Measurements from ENCODE around the gene NTRK2.

NTRK2 gene

DNA sequence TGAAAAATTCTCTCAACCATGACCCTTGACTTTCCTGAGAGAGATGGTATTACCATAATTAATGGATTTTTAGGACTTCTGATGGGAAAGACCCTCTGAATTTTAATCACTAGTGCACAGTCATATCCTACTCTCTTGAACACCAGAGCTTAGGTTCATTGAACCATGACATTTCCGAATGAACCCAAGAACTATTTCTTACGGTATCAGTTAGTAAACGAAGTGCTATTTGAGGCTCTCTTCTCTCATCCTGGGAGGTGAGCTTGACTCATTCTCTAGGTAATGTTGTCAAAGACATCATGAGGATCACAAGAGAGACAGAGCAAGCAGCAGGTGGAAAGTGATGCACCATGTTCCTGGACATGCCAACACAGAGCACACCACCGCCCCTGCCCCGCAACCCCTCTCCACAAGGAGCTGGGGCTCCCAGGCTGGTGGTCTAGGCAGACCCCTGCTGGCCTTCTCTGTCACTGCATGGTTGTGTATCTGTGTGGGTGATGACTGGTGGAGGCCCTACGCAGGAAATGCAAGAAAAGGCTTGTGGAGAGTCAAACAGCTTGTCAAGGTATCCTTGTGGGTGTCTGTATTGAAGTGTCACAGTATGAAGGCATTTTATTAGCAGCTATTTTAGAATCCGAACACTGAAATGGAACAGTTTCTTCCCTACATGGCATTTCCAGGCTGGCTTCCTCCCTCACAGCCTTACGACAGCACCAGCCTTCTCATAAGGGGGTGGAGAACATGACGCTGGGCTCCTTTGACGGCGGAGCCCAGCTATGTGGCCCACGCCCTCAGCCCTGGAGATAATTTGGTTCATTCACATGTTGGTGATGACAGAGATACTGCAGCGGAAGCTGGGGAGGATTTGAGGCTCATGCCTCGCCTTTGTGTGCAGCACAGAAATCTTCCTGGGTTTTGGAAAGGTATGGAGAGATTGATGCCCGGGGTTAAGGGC lies 297.6 kb downstream of the NTRK2 start:
- Histone ChIP-seq H4K20me1 (ENCODE audit: control insufficient read depth, insufficient read depth, low read depth, low read length) (no peaks in the 10 kb centered on the region), H3F3A (ENCODE audit: control insufficient read depth, insufficient read depth) (no peaks in the 10 kb centered on the region), H3K27ac (ENCODE audit: low read depth, low read length) (no peak overlapping the region), H3K79me2 (ENCODE audit: control insufficient read depth, low read length) (no peaks in the 10 kb centered on the region), H3K27me3 (ENCODE audit: control insufficient read depth, low read length) (no peaks in the 10 kb centered on the region), H3K9me2 (replicated peaks; ENCODE audit: control insufficient read depth, low read length) (no peaks in the 10 kb centered on the region), H3K4me2 (ENCODE audit: low read length) (no peak overlapping the region), H3K4me3 (ENCODE audit: low read length) (no peak overlapping the region), H3K4me1 (ENCODE audit: control insufficient read depth, low read length) (no peaks in the 10 kb centered on the region), H3K9me3 (ENCODE audit: control insufficient read depth, insufficient read depth, low read length) (peaks cover 4% of the 10 kb centered on the region; the same call in 1 of the 2 replicates), H3K36me3 (ENCODE audit: control insufficient read depth, low read length) (no peaks in the 10 kb centered on the region)
- no peak for TF ChIP-seq EZH2phosphoT487 (IDR thresholded peaks at IDR 0.05; ENCODE audit: borderline replicate concordance, low read length)
- TF ChIP-seq, protein P1, sequence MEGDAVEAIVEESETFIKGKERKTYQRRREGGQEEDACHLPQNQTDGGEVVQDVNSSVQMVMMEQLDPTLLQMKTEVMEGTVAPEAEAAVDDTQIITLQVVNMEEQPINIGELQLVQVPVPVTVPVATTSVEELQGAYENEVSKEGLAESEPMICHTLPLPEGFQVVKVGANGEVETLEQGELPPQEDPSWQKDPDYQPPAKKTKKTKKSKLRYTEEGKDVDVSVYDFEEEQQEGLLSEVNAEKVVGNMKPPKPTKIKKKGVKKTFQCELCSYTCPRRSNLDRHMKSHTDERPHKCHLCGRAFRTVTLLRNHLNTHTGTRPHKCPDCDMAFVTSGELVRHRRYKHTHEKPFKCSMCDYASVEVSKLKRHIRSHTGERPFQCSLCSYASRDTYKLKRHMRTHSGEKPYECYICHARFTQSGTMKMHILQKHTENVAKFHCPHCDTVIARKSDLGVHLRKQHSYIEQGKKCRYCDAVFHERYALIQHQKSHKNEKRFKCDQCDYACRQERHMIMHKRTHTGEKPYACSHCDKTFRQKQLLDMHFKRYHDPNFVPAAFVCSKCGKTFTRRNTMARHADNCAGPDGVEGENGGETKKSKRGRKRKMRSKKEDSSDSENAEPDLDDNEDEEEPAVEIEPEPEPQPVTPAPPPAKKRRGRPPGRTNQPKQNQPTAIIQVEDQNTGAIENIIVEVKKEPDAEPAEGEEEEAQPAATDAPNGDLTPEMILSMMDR (IDR thresholded peaks at IDR 0.05; ENCODE audit: low read depth, low read length, poor library complexity, severe bottlenecking) = no peak

DNA sequence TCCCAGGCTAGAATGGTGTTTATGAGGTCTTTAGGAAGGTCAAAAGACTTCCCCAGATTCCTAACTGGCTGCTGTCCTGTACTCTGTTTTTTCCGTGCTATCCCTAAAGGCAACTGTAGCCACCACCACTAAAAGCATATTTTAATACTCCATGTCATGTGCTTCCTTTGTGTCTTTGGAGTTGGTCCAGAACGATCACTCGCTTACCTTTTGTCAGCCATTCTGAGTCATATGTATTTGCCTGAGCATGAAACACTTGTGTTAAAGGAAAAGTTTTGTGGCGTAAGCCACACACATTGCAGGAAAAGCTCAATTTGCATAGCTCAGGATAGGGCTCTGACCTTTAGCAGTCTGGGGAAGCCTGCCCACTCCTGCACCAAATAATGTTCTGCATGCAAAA lies 299.6 kb downstream of the NTRK2 start:
- Histone ChIP-seq H3K36me3 (ENCODE audit: control insufficient read depth, low read length) (no peaks in the 10 kb centered on the region), H3K4me3 (ENCODE audit: low read length) (no peak overlapping the region), H4K20me1 (ENCODE audit: control insufficient read depth, insufficient read depth, low read depth, low read length) (no peaks in the 10 kb centered on the region), H3F3A (ENCODE audit: control insufficient read depth, insufficient read depth) (no peaks in the 10 kb centered on the region), H3K79me2 (ENCODE audit: control insufficient read depth, low read length) (no peaks in the 10 kb centered on the region), H3K4me2 (ENCODE audit: low read length) (no peak overlapping the region), H3K27me3 (ENCODE audit: control insufficient read depth, low read length) (no peaks in the 10 kb centered on the region), H3K27ac (ENCODE audit: low read depth, low read length) (no peak overlapping the region), H3K9me2 (replicated peaks; ENCODE audit: control insufficient read depth, low read length) (no peaks in the 10 kb centered on the region), H3K9me3 (ENCODE audit: control insufficient read depth, insufficient read depth, low read length) (peaks cover 4% of the 10 kb centered on the region; the same call in 1 of the 2 replicates), H3K4me1 (ENCODE audit: control insufficient read depth, low read length) (no peaks in the 10 kb centered on the region)
- TF ChIP-seq EZH2phosphoT487 (IDR thresholded peaks at IDR 0.05; ENCODE audit: borderline replicate concordance, low read length) = no peak
- TF ChIP-seq, protein P1 (IDR thresholded peaks at IDR 0.05; ENCODE audit: low read depth, low read length, poor library complexity, severe bottlenecking) = no peak

DNA sequence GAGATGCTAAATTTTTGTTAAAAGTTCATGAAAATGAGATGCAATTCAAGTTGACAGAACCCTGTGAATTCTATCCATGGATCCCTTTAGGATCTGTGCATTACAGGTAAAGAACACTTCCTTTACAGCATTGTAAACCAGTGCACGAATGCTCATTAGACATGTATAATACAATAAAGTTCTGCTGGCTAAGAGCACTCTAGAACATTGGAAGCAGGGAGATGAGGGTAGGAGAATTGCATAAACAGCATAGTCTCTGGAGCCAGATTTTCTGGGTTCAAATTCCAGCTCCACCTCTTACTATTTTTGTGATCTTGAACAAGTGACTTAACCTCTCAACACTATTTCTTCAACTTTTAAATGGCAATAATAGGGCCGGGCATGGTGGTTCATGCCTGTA lies 300.2 kb downstream of the NTRK2 start:
- Histone ChIP-seq H3K4me2 (ENCODE audit: low read length) (no peak overlapping the region), H3K9me3 (ENCODE audit: control insufficient read depth, insufficient read depth, low read length) (peaks cover 4% of the 10 kb centered on the region; the same call in 1 of the 2 replicates), H3K4me1 (ENCODE audit: control insufficient read depth, low read length) (no peaks in the 10 kb centered on the region), H4K20me1 (ENCODE audit: control insufficient read depth, insufficient read depth, low read depth, low read length) (no peaks in the 10 kb centered on the region), H3F3A (ENCODE audit: control insufficient read depth, insufficient read depth) (no peaks in the 10 kb centered on the region), H3K27ac (ENCODE audit: low read depth, low read length) (no peak overlapping the region), H3K9me2 (replicated peaks; ENCODE audit: control insufficient read depth, low read length) (no peaks in the 10 kb centered on the region), H3K36me3 (ENCODE audit: control insufficient read depth, low read length) (no peaks in the 10 kb centered on the region), H3K27me3 (ENCODE audit: control insufficient read depth, low read length) (no peaks in the 10 kb centered on the region), H3K79me2 (ENCODE audit: control insufficient read depth, low read length) (no peaks in the 10 kb centered on the region), H3K4me3 (ENCODE audit: low read length) (no peak overlapping the region)
- TF ChIP-seq, protein P1 (IDR thresholded peaks at IDR 0.05; ENCODE audit: low read depth, low read length, poor library complexity, severe bottlenecking) = no peak
- no peak for TF ChIP-seq EZH2phosphoT487 (IDR thresholded peaks at IDR 0.05; ENCODE audit: borderline replicate concordance, low read length)
